A549 treated with CORT108297 at 1 μM for 4 hours (cell line): ENCODE results near the gene ADGRL3. TPM values are rescaled to one million over a fixed set of nuclear protein-coding genes. Genes with fewer than 3 reads are reported as not detected.

Experiments used
- total RNA-seq: library from RNA; stranded (reverse); fragments of 200-300 nt; extraction: Qiagen RNA extraction; gene quantifications from 5 replicates; pipeline ENCODE4 v1.2.3, GENCODE V29; 2022

Gene ADGRL3
- total RNA-seq = 0.01 to 0.05 TPM (median 0.02 TPM) in 4 of 5 replicates, not detected in the other

DNA sequence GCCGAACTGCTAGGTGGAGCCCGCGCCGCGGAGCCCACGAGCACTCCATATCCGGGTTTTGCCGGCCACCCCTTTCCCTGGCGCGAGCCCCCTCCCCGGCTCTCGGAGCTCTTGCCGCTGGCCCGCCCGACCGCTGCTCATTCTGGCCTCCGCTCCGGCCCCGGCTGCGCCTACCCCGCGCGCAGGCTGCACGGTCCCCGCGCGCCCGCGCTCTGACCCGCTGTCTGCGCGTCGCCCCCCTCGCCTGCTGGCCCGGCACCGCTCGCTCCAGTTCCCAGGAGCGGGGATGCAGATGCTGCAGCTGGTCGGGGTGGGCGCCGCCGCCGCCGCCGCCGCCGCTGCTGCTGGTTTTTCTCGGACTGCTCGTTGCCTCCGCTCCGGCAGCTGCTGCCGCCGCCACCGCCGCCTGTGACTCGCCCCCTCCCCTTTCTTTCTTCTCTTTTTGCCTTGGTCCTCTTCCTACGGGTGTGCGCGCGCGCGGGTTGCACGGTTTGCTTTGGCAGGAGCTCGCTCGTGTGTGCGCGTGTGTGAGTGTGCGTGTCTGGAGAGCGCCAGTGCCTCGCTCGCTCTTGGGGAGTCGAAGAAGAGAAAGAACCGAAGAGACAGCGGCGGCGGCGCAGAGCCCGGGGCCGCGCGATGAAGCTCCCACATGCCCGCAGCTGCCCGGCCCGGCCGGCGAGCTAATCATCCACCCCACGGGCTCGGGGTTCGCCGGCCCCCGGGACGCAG is at the start of gene ADGRL3:
TSS of gene ADGRL3 (plus strand) at position 140 of the 729 bp plus-strand sequence.

